ENCODE measurements around the gene RPS17. TPM values are rescaled to one million over a fixed set of nuclear protein-coding genes. Genes with fewer than 3 reads are reported as not detected.

Gene RPS17
- total and polyA plus RNA-seq, 2 of the 4 experiments (the other 2 are of a cell fraction) = 2,617 to 4,201 TPM

DNA sequence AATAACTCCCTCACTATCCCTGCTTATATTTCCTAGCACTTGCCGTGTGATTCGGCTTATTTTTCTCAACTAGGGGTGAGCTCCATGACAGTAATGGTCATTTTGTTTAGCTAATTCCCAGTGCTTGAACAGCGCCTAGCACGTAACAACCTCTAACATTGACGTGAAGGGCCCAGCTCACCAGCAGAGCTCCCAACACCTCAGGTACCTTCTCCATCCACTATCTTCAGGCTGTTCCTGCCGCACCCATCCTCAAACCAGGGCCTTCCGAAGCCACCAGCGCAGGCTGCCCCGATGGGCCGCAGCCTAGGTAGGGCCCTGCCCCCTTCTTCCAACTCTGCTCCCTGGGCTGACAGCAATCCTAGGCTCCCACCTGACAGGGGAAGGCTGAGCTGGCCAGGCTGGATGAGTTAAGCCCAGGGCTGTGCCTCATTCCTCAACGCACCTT lies 751 bp upstream of the RPS17 start:
- Histone ChIP-seq H3K23ac (ENCODE audit: low read depth, low read length) (peak overlapping the region; percentile 61), H2AK5ac (ENCODE audit: low read depth, low read length) (peak overlapping the region; percentile 50), H3K79me1 (ENCODE audit: low read depth in 1 of 2, low read length in 2 of 2) (peaks cover 34 to 46% of the 10 kb centered on the region in 2 experiments), H4K20me1 (ENCODE audit: insufficient read depth, low read length) (peaks cover 43% of the 10 kb centered on the region), H3K9me3 (ENCODE audit: control insufficient read depth, insufficient read depth, low read length) (no peaks in the 10 kb centered on the region), H2BK15ac (ENCODE audit: low read depth, low read length) (no peak overlapping the region; the same call in 2 of the 3 replicates), H3K4me3 (ENCODE audit: insufficient read depth, low read depth, low read length) (peak overlapping the region; percentile 75), H3K18ac (ENCODE audit: low read depth, low read length) (peak overlapping the region; percentile 62), H3K27ac (ENCODE audit: insufficient read depth, low read length) (peak overlapping the region; percentile 89), H4K91ac (ENCODE audit: insufficient read depth, low read depth, low read length) (peak overlapping the region; percentile 84), H3K56ac (ENCODE audit: extremely low read depth, insufficient read depth, low read length) (peak overlapping the region; percentile 93), H2BK5ac (ENCODE audit: low read depth, low read length, poor library complexity, severe bottlenecking) (peak overlapping the region; percentile 83), H2BK20ac (ENCODE audit: low read depth, low read length) (no peak overlapping the region), H3K4me2 (ENCODE audit: low read depth, low read length) (peak overlapping the region; percentile 93), H3K27me3 (ENCODE audit: control insufficient read depth, insufficient read depth, low read length) (no peaks in the 10 kb centered on the region), H2AFZ (replicated peaks; ENCODE audit: low read length, poor library complexity) (peak overlapping the region; percentile 95), H3K4me1 (ENCODE audit: control insufficient read depth, insufficient read depth, low read length) (peaks cover 6% of the 10 kb centered on the region), H3K36me3 (ENCODE audit: control insufficient read depth, insufficient read depth, low read length) (peaks cover 31% of the 10 kb centered on the region), H3K14ac (replicated peaks; ENCODE audit: low read depth, low read length) (peak overlapping the region; percentile 90), H2AK9ac (replicated peaks; ENCODE audit: low read depth, low read length, poor library complexity) (peak overlapping the region; percentile 68), H4K8ac (ENCODE audit: low read depth in 2 of 2, low read length in 2 of 2) (peak overlapping the region; percentile 88 to 93), H3K4ac (ENCODE audit: low read depth, low read length) (peak overlapping the region; percentile 78), H4K5ac (ENCODE audit: low read depth, low read length) (peak overlapping the region; percentile 63), H3K9me1 (ENCODE audit: insufficient read depth, low read length) (no peaks in the 10 kb centered on the region), H2BK120ac (ENCODE audit: low read depth, low read length) (peak overlapping the region; percentile 26; the same call in 1 of the 2 replicates), H3K9ac (ENCODE audit: low read depth, low read length) (peak overlapping the region; percentile 86)
- ATAC-seq (ENCODE audit: low read depth) = peak; percentile 2; the same call in 1 of the 2 replicates
- POLR2A ChIA-PET (ENCODE audit: unreplicated experiment) = interaction anchor here (0.6 kb wide), 2 partner anchors 34 to 455 kb away, joined by 3 read pairs; no protein-coding TSS in a partner anchor
- in situ Hi-C loops (cut with MboI; ENCODE audit: low sequenced_read_pairs) = no loop called here
- TF ChIP-seq RFX5 (IDR thresholded peaks at IDR 0.05; ENCODE audit: low read depth, low read length) = no peak
- no peak for TF ChIP-seq MAFK (IDR thresholded peaks at IDR 0.05; ENCODE audit: low read depth, low read length)
- no peak for TF ChIP-seq RAD21 (IDR thresholded peaks at IDR 0.05; ENCODE audit: low read length)
- TF ChIP-seq MXI1 (IDR thresholded peaks at IDR 0.05; ENCODE audit: borderline replicate concordance, low read depth, low read length) = no peak
- no peak for TF ChIP-seq CEBPB (IDR thresholded peaks at IDR 0.05; ENCODE audit: low read depth, low read length)
- no peak for TF ChIP-seq FOS (IDR thresholded peaks at IDR 0.05; ENCODE audit: low read depth, low read length)
- TF ChIP-seq, protein P1, sequence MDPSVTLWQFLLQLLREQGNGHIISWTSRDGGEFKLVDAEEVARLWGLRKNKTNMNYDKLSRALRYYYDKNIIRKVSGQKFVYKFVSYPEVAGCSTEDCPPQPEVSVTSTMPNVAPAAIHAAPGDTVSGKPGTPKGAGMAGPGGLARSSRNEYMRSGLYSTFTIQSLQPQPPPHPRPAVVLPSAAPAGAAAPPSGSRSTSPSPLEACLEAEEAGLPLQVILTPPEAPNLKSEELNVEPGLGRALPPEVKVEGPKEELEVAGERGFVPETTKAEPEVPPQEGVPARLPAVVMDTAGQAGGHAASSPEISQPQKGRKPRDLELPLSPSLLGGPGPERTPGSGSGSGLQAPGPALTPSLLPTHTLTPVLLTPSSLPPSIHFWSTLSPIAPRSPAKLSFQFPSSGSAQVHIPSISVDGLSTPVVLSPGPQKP (IDR thresholded peaks at IDR 0.05; ENCODE audit: borderline replicate concordance, low read depth, low read length) = no peak
- no peak for TF ChIP-seq MAZ (IDR thresholded peaks at IDR 0.05; ENCODE audit: borderline replicate concordance, low read depth, low read length)
- no peak for TF ChIP-seq RCOR1 (IDR thresholded peaks at IDR 0.05; ENCODE audit: insufficient replicate concordance, low read length)
- TF ChIP-seq, protein P2, sequence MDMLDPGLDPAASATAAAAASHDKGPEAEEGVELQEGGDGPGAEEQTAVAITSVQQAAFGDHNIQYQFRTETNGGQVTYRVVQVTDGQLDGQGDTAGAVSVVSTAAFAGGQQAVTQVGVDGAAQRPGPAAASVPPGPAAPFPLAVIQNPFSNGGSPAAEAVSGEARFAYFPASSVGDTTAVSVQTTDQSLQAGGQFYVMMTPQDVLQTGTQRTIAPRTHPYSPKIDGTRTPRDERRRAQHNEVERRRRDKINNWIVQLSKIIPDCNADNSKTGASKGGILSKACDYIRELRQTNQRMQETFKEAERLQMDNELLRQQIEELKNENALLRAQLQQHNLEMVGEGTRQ (IDR thresholded peaks at IDR 0.05; ENCODE audit: low read depth, low read length) = no peak
- TF ChIP-seq POLR2A (IDR thresholded peaks at IDR 0.05; ENCODE audit: low read depth, low read length) = no peak
- TF ChIP-seq, protein P3, sequence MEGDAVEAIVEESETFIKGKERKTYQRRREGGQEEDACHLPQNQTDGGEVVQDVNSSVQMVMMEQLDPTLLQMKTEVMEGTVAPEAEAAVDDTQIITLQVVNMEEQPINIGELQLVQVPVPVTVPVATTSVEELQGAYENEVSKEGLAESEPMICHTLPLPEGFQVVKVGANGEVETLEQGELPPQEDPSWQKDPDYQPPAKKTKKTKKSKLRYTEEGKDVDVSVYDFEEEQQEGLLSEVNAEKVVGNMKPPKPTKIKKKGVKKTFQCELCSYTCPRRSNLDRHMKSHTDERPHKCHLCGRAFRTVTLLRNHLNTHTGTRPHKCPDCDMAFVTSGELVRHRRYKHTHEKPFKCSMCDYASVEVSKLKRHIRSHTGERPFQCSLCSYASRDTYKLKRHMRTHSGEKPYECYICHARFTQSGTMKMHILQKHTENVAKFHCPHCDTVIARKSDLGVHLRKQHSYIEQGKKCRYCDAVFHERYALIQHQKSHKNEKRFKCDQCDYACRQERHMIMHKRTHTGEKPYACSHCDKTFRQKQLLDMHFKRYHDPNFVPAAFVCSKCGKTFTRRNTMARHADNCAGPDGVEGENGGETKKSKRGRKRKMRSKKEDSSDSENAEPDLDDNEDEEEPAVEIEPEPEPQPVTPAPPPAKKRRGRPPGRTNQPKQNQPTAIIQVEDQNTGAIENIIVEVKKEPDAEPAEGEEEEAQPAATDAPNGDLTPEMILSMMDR (conservative IDR thresholded peaks at IDR 0.05; ENCODE audit: low read depth, low read length) = no peak
- TF ChIP-seq BHLHE40 (IDR thresholded peaks at IDR 0.05; ENCODE audit: low read depth, low read length) = no peak
- TF ChIP-seq SMC3 (IDR thresholded peaks at IDR 0.05; ENCODE audit: low read depth, low read length) = no peak
- no peak for TF ChIP-seq NFE2L2 (IDR thresholded peaks at IDR 0.05; ENCODE audit: low read depth, low read length)
- no peak for TF ChIP-seq CHD1 (IDR thresholded peaks at IDR 0.05; ENCODE audit: low read depth, low read length)
- dilution Hi-C loops (cut with HindIII; ENCODE audit: low sequenced_read_pairs, unreplicated experiment) = no loop called here
- CTCF ChIA-PET = interaction anchor here (1.2 to 1.9 kb wide), 2 partner anchors 10 to 15 kb away, joined by 3 to 6 read pairs; no protein-coding TSS in a partner anchor
- intact Hi-C loops (cut with micrococcal nuclease) = loop anchor here (1.0 to 10.0 kb wide), 4 partner anchors 106 to 460 kb away; partner anchors contain the start of genes AP3B2 and CPEB1
- BruUV-seq (replicated peaks) = TSS peak; percentile 92
- 33% methylated on average over 7 of the region's 11 CpGs; no CpG with 5 or more reads in 1 of the 2 experiments for WGBS, 2 experiments (ENCODE audit: extremely low coverage in 2 of 2, insufficient read length in 1 of 2)
- peak; percentile 38 for DNase-seq

Data from IMR-90 (cell line).